SU-DHL-6 (cell line): Measurements from ENCODE around the gene TM4SF20.

Source experiments
- CTCF ChIP-seq: fragments of 200-600 bp; sonication (generic); IDR thresholded peaks from one replicate; pipeline ENCODE4 v1.5.1; 2017; ENCODE audit warnings: antibody characterized with exemption, mild to moderate bottlenecking, low read length, moderate library complexity; ENCODE audit not compliant: insufficient read depth, poor library complexity, severe bottlenecking
- EZH2phosphoT487 ChIP-seq: fragments of 200-600 bp; sonication (generic), shearing (Covaris generic); conservative IDR thresholded peaks from 2 replicates; pipeline ENCODE4 v1.6.1; 2018; ENCODE audit warnings: mild to moderate bottlenecking, antibody characterized with exemption, low read length, moderate library complexity, mixed read lengths

GRCh38 chr2:227402321-227402720 lies 23.2 kb upstream of the TM4SF20 start:
- TF ChIP-seq CTCF (no peak), EZH2phosphoT487 (no peak)
